Fibroblast of peridontal ligament (primary cell): ENCODE measurements around the gene TSPAN18.

Experiments used
- DNase-seq: peaks from one replicate; pipeline ENCODE4 v3.0.0-alpha.2; 2010; ENCODE audit errors: extremely low read depth

TSPAN18 gene

DNA sequence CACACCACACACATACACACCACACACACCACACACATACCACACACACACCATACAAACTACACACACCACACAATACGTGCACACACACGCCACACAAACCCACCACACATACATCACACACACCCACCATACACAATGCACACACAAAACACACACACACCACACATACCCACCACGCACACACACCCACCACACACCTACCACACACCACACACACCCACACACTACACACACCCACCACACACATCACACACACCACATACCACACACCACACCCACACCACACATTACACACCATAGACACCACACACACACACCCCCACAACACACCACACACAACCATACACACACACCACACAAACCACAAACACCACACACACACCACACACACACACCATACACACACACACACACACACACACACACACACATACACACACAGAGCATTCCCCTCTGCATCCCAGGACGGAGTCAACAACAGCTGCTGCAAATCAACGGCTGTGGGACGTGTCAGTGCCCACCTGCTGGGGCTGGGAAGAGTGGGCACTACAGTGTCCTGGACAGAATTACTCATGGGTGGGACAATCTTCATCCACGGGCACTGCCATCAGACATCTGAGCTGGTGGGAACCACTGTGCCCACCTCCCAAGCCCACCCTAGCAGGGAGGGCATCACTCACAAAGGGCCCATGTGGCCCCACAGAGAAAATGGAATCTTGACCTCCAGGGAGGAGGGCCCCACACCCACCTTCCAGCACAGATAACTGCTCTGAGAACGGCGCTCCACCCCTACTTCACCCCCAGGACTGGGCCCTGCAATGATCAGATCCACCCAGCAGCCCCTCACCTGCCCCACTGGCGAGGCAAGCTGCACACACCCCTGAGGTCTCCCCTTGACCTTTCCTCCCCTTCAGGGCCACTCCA, 215.5 kb downstream of the TSPAN18 start:
- DNase-seq, result no peak

DNA sequence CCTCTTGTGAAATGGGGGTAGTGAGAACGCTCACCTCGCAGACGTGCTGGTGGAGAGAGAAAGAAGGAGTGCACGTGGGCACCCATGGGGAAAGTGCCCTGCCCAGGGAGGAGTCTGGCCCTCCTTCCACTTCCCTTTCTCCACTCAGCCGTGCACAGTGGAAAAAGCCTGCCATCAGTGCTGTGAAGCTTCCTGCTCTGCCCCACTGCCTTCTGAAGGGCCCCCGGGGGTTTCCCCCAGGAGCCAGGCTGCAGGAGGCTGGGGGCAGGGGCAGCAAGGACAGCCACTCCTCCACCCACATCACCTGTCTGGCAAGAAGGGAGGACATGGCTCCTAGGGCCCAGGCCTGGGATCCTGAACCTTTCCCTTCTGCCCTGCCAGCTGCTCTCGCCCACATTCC, 216.4 kb downstream of the TSPAN18 start:
- DNase-seq, result no peak

DNA sequence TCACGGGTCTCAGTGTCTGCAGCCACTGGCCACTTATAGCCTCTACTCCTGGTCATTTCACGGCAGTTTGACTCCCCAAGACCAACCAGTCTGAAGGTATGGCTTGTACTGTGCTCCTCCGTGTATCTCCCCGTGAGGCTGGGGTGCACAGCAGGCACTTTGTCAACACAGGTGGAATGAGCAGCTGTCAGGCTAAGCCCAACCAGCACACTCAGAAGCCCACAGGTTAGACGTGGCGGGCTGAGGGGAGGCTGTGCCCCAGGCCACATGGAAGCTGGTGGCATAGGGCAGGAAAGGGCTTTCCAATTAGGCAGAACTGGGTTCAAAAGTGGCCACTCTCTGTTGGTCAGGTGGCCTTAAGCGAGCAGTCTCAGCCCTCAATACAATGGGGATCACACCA, 216.9 kb downstream of the TSPAN18 start:
- no peak for DNase-seq

GRCh38 chr11:44944181-44944852, 217.6 kb downstream of the TSPAN18 start:
- no peak for DNase-seq

GRCh38 chr11:44944853-44945235, 218.1 kb downstream of the TSPAN18 start:
- DNase-seq, result no peak

GRCh38 chr11:44945666-44946065, 218.9 kb downstream of the TSPAN18 start:
- no peak for DNase-seq

DNA sequence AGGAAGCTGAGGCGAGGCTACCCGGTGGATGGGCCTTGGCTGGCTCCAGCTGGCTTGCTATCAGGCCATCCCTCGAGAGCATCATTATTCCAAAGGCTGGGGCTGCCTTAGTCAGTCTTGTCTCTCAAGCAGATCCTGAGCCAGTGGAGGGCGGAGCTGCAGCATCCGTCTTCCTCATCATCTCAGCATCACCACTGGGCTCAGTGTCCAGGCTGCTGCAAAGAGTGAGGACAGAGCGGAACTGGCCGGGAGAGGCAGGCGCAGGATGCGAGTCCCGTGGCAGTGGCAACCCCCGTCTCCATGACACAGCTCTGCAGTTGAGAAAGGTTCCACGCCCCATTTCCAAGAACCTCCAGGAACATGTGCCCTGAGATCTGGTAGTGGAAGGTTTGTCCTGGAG, 219.5 kb downstream of the TSPAN18 start:
- DNase-seq, result no peak

- no peak for DNase-seq
Observed at GRCh38 chr11:44947114-44947513, 220.4 kb downstream of the TSPAN18 start.

- DNase-seq, result no peak
Observed at GRCh38 chr11:44948155-44948554, 221.4 kb downstream of the TSPAN18 start.

GRCh38 chr11:44949160-44950030, 222.6 kb downstream of the TSPAN18 start:
- peak; percentile 26 for DNase-seq

DNA sequence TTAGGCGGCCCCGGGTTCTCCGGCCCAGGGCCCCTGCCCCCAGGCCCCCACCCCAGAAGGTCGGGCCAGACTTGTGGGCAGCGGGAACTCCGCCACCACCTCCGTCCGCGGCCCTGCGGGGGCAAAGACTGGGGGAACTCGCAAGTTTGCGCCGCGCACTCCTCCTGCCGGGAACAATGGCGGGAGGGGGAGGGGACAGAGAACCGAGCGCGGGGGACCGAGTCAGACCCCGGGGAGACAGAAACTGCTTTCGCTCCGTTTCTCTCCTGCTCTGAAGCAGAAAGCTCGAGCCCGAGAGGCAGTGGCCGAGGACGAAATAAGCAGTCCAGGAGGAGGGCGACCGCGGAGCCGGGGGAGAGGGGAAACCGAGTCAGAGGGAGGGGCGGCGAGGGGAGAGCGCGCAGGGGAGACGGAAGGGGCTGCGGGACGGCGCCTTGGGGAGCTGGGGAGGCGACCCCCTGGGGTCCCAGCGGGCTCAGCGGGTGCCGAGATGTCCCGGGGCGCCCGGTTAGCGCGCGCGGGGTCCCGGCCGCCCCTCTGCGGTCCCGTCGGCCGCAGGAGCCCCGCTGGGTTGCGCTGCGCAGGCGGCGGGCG, 223.4 kb downstream of the TSPAN18 start:
- no peak for DNase-seq

GRCh38 chr11:44950625-44951476, 224.1 kb downstream of the TSPAN18 start, which contains the start of gene TP53I11:
TP53I11 (minus strand) TSS chr11:44950883; CDS start chr11:44938335, 12,548 bp downstream.
- DNase-seq, result peak; percentile 18

DNA sequence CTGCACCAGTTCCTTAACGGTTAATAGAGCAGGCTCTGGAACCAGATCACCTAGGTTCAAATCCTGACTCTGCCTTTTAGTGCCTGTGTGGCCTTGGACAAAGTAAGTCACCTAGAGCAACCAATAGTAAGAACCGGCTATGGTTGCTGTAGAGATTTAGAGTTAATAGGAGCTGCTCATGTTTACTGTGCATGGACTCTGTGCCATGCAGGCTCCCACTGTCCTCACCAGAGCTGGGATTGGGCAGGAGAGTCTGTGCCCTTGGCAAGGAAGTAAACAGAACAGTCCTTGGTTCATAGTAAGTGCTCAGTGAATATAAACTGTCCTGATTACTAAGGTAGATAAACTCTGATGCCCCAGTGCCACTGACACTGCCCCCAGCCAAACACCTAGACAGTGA, 225.3 kb downstream of the TSPAN18 start:
- DNase-seq, result no peak

- DNase-seq, result no peak
Observed at GRCh38 chr11:44952500-44953260, 225.9 kb downstream of the TSPAN18 start.

GRCh38 chr11:44954051-44954906, 227.5 kb downstream of the TSPAN18 start:
- no peak for DNase-seq

DNA sequence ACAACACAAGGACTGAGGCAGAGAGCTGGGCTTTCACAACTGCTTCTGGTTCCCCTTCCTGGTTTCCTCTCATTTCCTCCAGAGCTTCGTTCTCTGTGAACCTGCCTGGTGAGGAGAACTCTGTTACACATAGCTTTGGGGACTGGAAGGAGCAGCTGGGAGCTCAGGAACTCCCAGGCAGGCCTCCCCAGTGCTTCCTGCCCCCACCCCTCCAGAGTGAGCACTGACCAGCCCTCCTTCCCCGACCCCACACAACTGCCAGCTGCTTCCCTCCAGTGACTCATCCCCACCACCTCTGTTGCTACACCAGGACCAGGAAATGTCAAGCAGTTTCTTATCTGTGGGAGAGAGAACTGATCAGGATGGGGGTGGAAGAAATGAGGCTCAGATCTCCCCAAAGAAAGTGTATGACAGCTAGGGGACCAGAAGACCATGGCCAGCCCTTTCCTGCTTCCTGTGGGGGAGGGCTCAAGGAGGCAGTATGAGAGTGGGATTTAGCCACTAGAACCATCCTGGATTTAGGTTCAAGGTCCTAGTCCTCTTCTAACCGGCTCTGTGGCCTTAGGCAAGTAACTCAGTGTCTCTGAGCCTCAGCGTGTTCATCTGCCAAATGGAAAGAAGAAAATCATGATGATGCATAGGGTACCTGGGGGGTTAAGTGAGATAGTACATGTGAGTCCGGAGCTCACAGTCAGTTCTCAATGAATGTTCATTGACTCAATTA, 228.4 kb downstream of the TSPAN18 start:
- DNase-seq, result peak; percentile 59

- no peak for DNase-seq
Observed at GRCh38 chr11:44957040-44957515, 230.3 kb downstream of the TSPAN18 start.
